Stimulated activated CD8-positive, alpha-beta memory T cell treated with anti-CD3 and anti-CD28 coated beads, Interleukin-7, amount 100 ng/mL, for 1 hour (primary cell): ENCODE measurements around the gene NXPE1.
"Not testable (repeated sequence)": the region's sequence is repeated elsewhere in the genome, so short reads cannot be mapped to it uniquely, and the experiment has no call there.

ENCODE experiments used
- DNase-seq, 2 donors: peaks; one replicate each; pipeline ENCODE4 v3.0.0-alpha.2; 2020; ENCODE audit warnings: low read depth in 2 of 2

The NXPE1 gene

GRCh38 chr11:114559425-114560310 lies at the start of gene NXPE1:
NXPE1 (minus strand) TSS chr11:114559881; CDS start chr11:114551201, 8,680 bp downstream.
- no peak for DNase-seq

GRCh38 chr11:114609429-114609828 lies 49.7 kb upstream of the NXPE1 start:
- no peak for DNase-seq

GRCh38 chr11:114608605-114609004 lies 48.9 kb upstream of the NXPE1 start:
- not testable (repeated sequence) for DNase-seq

- no peak for DNase-seq
Observed at GRCh38 chr11:114607753-114608459, 48.2 kb upstream of the NXPE1 start.

GRCh38 chr11:114606802-114607075 lies 47.1 kb upstream of the NXPE1 start:
- not testable (repeated sequence) for DNase-seq

- no peak for DNase-seq
Observed at GRCh38 chr11:114606003-114606801, 46.5 kb upstream of the NXPE1 start.

- no peak for DNase-seq
Observed at GRCh38 chr11:114605370-114605769, 45.7 kb upstream of the NXPE1 start.

GRCh38 chr11:114604886-114605285 lies 45.2 kb upstream of the NXPE1 start:
- no peak for DNase-seq

- DNase-seq: no peak
Observed at GRCh38 chr11:114604179-114604813, 44.6 kb upstream of the NXPE1 start.

GRCh38 chr11:114603151-114603550 lies 43.5 kb upstream of the NXPE1 start:
- not testable (repeated sequence) for DNase-seq

- DNase-seq: no peak
Observed at GRCh38 chr11:114598461-114598860, 38.8 kb upstream of the NXPE1 start.

GRCh38 chr11:114596175-114596919 lies 36.7 kb upstream of the NXPE1 start:
- DNase-seq: no peak

GRCh38 chr11:114595571-114595970 lies 35.9 kb upstream of the NXPE1 start, which contains the start of gene NXPE4:
NXPE4 (minus strand) TSS chr11:114595786; CDS start chr11:114594759, 1,027 bp downstream.
- DNase-seq: no peak

GRCh38 chr11:114594703-114595102 lies 35.0 kb upstream of the NXPE1 start:
- DNase-seq: no peak

GRCh38 chr11:114587398-114587953 lies 27.8 kb upstream of the NXPE1 start:
- no peak for DNase-seq

GRCh38 chr11:114586797-114587196 lies 27.1 kb upstream of the NXPE1 start:
- DNase-seq: no peak

- DNase-seq: no peak
Observed at GRCh38 chr11:114571712-114572111, 12.0 kb upstream of the NXPE1 start.

- no peak for DNase-seq
Observed at GRCh38 chr11:114569801-114570200, 10.1 kb upstream of the NXPE1 start.

GRCh38 chr11:114566276-114566675 lies 6.6 kb upstream of the NXPE1 start:
- DNase-seq: no peak

- DNase-seq: no peak
Observed at GRCh38 chr11:114564831-114565230, 5.2 kb upstream of the NXPE1 start.

GRCh38 chr11:114563077-114563476 lies 3.4 kb upstream of the NXPE1 start:
- DNase-seq: no peak
